ENCODE measurements around the gene LDHD. TPM values are rescaled to one million over a fixed set of nuclear protein-coding genes. Genes with fewer than 3 reads are reported as not detected.
A peak's percentile ranks its signal among the peaks of the same experiment; 100 is the strongest.

Gene LDHD
- total and polyA plus RNA-seq, 2 of the 13 experiments (the other 11 are each of a cell fraction or from before 2014, with no cell fraction given): 9.1 to 9.8 TPM

DNA sequence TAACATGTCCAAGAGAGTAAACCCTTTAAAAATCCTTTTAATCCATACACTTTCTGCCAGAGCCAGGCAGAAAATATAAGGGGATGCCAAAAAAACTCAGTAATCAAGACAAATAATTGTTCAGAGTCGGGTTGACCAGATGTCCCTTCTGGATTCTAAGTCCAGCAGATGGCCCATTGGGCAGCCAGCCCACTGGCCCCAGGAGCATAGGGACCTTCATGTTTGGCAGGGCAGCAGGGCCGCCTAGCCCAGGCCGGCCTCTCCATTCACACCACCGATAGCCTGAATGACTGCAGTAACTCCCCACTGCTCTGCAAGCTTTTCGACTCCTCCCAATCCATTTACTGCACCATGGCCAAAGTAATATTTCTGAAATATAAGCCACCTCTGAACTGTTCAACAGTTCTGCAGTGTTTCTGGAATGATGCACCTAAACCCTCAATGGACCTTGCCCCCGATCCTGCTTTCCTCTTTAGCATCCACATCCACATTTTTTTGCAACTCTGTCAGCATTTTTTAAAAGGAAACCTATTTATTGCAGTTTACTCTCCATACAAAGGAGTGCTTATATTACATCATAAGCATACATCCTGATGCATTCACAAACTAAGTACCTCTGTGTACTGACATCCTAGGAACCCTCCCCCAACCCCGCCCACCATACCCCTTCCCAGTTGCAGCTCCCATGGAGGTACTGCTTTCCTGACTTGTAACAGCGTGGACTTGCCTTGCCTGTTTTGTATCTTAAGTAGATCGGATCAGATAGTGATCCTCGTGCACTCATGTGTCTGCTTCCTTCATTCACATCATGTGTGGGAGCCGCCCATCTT lies 46.4 kb downstream of the LDHD start (continued):
- TF ChIP-seq, protein P1, sequence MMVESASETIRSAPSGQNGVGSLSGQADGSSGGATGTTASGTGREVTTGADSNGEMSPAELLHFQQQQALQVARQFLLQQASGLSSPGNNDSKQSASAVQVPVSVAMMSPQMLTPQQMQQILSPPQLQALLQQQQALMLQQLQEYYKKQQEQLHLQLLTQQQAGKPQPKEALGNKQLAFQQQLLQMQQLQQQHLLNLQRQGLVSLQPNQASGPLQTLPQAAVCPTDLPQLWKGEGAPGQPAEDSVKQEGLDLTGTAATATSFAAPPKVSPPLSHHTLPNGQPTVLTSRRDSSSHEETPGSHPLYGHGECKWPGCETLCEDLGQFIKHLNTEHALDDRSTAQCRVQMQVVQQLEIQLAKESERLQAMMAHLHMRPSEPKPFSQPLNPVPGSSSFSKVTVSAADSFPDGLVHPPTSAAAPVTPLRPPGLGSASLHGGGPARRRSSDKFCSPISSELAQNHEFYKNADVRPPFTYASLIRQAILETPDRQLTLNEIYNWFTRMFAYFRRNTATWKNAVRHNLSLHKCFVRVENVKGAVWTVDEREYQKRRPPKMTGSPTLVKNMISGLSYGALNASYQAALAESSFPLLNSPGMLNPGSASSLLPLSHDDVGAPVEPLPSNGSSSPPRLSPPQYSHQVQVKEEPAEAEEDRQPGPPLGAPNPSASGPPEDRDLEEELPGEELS (CRISPR knock-in tag; IDR thresholded peaks at IDR 0.05): peak; percentile 99
- TF ChIP-seq, protein P2, sequence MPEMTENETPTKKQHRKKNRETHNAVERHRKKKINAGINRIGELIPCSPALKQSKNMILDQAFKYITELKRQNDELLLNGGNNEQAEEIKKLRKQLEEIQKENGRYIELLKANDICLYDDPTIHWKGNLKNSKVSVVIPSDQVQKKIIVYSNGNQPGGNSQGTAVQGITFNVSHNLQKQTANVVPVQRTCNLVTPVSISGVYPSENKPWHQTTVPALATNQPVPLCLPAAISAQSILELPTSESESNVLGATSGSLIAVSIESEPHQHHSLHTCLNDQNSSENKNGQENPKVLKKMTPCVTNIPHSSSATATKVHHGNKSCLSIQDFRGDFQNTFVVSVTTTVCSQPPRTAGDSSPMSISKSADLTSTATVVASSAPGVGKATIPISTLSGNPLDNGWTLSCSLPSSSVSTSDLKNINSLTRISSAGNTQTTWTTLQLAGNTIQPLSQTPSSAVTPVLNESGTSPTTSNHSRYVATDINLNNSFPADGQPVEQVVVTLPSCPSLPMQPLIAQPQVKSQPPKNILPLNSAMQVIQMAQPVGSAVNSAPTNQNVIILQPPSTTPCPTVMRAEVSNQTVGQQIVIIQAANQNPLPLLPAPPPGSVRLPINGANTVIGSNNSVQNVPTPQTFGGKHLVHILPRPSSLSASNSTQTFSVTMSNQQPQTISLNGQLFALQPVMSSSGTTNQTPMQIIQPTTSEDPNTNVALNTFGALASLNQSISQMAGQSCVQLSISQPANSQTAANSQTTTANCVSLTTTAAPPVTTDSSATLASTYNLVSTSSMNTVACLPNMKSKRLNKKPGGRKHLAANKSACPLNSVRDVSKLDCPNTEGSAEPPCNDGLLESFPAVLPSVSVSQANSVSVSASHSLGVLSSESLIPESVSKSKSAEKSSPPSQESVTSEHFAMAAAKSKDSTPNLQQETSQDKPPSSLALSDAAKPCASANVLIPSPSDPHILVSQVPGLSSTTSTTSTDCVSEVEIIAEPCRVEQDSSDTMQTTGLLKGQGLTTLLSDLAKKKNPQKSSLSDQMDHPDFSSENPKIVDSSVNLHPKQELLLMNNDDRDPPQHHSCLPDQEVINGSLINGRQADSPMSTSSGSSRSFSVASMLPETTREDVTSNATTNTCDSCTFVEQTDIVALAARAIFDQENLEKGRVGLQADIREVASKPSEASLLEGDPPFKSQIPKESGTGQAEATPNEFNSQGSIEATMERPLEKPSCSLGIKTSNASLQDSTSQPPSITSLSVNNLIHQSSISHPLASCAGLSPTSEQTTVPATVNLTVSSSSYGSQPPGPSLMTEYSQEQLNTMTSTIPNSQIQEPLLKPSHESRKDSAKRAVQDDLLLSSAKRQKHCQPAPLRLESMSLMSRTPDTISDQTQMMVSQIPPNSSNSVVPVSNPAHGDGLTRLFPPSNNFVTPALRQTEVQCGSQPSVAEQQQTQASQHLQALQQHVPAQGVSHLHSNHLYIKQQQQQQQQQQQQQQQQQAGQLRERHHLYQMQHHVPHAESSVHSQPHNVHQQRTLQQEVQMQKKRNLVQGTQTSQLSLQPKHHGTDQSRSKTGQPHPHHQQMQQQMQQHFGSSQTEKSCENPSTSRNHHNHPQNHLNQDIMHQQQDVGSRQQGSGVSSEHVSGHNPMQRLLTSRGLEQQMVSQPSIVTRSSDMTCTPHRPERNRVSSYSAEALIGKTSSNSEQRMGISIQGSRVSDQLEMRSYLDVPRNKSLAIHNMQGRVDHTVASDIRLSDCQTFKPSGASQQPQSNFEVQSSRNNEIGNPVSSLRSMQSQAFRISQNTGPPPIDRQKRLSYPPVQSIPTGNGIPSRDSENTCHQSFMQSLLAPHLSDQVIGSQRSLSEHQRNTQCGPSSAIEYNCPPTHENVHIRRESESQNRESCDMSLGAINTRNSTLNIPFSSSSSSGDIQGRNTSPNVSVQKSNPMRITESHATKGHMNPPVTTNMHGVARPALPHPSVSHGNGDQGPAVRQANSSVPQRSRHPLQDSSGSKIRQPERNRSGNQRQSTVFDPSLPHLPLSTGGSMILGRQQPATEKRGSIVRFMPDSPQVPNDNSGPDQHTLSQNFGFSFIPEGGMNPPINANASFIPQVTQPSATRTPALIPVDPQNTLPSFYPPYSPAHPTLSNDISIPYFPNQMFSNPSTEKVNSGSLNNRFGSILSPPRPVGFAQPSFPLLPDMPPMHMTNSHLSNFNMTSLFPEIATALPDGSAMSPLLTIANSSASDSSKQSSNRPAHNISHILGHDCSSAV (CRISPR knock-in tag; IDR thresholded peaks at IDR 0.05; ENCODE audit: borderline replicate concordance): no peak
- TF ChIP-seq JUND (CRISPR knock-in tag; IDR thresholded peaks at IDR 0.05): peak; percentile 54; the same call in 1 of the 2 replicates
- TF ChIP-seq ZHX1 (CRISPR knock-in tag; IDR thresholded peaks at IDR 0.05; ENCODE audit: low read depth): peak; percentile 79; the same call in 1 of the 2 replicates
- no peak for TF ChIP-seq NBN (conservative IDR thresholded peaks at IDR 0.05)
- peak; percentile 97 for TF ChIP-seq GATAD2A (CRISPR knock-in tag; IDR thresholded peaks at IDR 0.05)
- TF ChIP-seq, protein P3, sequence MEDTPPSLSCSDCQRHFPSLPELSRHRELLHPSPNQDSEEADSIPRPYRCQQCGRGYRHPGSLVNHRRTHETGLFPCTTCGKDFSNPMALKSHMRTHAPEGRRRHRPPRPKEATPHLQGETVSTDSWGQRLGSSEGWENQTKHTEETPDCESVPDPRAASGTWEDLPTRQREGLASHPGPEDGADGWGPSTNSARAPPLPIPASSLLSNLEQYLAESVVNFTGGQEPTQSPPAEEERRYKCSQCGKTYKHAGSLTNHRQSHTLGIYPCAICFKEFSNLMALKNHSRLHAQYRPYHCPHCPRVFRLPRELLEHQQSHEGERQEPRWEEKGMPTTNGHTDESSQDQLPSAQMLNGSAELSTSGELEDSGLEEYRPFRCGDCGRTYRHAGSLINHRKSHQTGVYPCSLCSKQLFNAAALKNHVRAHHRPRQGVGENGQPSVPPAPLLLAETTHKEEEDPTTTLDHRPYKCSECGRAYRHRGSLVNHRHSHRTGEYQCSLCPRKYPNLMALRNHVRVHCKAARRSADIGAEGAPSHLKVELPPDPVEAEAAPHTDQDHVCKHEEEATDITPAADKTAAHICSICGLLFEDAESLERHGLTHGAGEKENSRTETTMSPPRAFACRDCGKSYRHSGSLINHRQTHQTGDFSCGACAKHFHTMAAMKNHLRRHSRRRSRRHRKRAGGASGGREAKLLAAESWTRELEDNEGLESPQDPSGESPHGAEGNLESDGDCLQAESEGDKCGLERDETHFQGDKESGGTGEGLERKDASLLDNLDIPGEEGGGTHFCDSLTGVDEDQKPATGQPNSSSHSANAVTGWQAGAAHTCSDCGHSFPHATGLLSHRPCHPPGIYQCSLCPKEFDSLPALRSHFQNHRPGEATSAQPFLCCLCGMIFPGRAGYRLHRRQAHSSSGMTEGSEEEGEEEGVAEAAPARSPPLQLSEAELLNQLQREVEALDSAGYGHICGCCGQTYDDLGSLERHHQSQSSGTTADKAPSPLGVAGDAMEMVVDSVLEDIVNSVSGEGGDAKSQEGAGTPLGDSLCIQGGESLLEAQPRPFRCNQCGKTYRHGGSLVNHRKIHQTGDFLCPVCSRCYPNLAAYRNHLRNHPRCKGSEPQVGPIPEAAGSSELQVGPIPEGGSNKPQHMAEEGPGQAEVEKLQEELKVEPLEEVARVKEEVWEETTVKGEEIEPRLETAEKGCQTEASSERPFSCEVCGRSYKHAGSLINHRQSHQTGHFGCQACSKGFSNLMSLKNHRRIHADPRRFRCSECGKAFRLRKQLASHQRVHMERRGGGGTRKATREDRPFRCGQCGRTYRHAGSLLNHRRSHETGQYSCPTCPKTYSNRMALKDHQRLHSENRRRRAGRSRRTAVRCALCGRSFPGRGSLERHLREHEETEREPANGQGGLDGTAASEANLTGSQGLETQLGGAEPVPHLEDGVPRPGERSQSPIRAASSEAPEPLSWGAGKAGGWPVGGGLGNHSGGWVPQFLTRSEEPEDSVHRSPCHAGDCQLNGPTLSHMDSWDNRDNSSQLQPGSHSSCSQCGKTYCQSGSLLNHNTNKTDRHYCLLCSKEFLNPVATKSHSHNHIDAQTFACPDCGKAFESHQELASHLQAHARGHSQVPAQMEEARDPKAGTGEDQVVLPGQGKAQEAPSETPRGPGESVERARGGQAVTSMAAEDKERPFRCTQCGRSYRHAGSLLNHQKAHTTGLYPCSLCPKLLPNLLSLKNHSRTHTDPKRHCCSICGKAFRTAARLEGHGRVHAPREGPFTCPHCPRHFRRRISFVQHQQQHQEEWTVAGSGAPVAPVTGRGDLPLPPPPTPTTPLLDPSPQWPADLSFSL (CRISPR knock-in tag; IDR thresholded peaks at IDR 0.05): no peak
